Brain microvascular endothelial cell (primary cell): ENCODE data around the gene BTBD2.

Experiments
- DNase-seq: peaks from one replicate; pipeline ENCODE4 v3.0.0-alpha.2; 2020
- H3K27ac ChIP-seq: fragments of 250-450 bp; sonication (Bioruptor Pico); 2 replicates; pipeline ENCODE4 v1.5.1; 2020; ENCODE audit warnings: mild to moderate bottlenecking, moderate library complexity
- H3K27me3 ChIP-seq: fragments of 250-450 bp; sonication (Bioruptor Pico); replicated peaks from 2 replicates; pipeline ENCODE4 v1.5.1; 2020; ENCODE audit warnings: mild to moderate bottlenecking
- H3K36me3 ChIP-seq: fragments of 250-450 bp; sonication (Bioruptor Pico); replicated peaks from 2 replicates; pipeline ENCODE4 v1.5.1; 2020; ENCODE audit warnings: mild to moderate bottlenecking
- H3K4me3 ChIP-seq: 2 replicates; pipeline ENCODE4 v1.5.1; 2011; ENCODE audit warnings: low read depth, mild to moderate bottlenecking, control low read depth, low read length, moderate library complexity
- CTCF ChIP-seq: IDR thresholded peaks from 2 replicates; pipeline ENCODE4 v1.5.1; 2011; ENCODE audit warnings: low read depth, mild to moderate bottlenecking, moderate library complexity, low read length, control low read depth, inconsistent platforms; ENCODE audit errors: missing control alignments
- in situ Hi-C: cut with HindIII; loops from 2 replicates; pipeline ENCODE4 v1.10.0; 2017; ENCODE audit warnings: low sequenced_read_pairs, low pct_ligation_motif_present

BTBD2 gene

GRCh38 chr19:2012941-2013682 is 2.4 kb downstream of the BTBD2 start:
- no peak overlapping the region for H3K27ac ChIP-seq

GRCh38 chr19:2011169-2011568 is 4.3 kb downstream of the BTBD2 start:
- in situ Hi-C loops: no loop called here
- TF ChIP-seq CTCF: no peak
- DNase-seq: no peak
- Histone ChIP-seq H3K27me3 (no peaks in the 10 kb centered on the region), H3K36me3 (no peaks in the 10 kb centered on the region), H3K27ac (no peak overlapping the region), H3K4me3 (no peak overlapping the region)

More at GRCh38 chr19:2012941-2013682, 2.4 kb downstream of the BTBD2 start:
- no peak for TF ChIP-seq CTCF
- in situ Hi-C loops: no loop called here
- H3K36me3 ChIP-seq: no peaks in the 10 kb centered on the region
- no peak overlapping the region for H3K4me3 ChIP-seq
- DNase-seq: no peak
- H3K27me3 ChIP-seq: no peaks in the 10 kb centered on the region

- no peak for DNase-seq
- H3K4me3 ChIP-seq: no peak overlapping the region
- in situ Hi-C loops: no loop called here
- H3K27me3 ChIP-seq: no peaks in the 10 kb centered on the region
- H3K27ac ChIP-seq: no peak overlapping the region
- H3K36me3 ChIP-seq: no peaks in the 10 kb centered on the region
- no peak for TF ChIP-seq CTCF
Observed at GRCh38 chr19:2010135-2010668, 5.3 kb downstream of the BTBD2 start.

GRCh38 chr19:2003874-2004273 is 11.6 kb downstream of the BTBD2 start:
- H3K27me3 ChIP-seq: no peaks in the 10 kb centered on the region
- H3K36me3 ChIP-seq: peaks cover 10% of the 10 kb centered on the region
- TF ChIP-seq CTCF: no peak
- H3K27ac ChIP-seq: no peak overlapping the region
- no peak overlapping the region for H3K4me3 ChIP-seq
- no peak for DNase-seq
- in situ Hi-C loops: no loop called here

GRCh38 chr19:1999856-2000515 is 15.5 kb downstream of the BTBD2 start:
- Histone ChIP-seq H3K4me3 (no peak overlapping the region), H3K27ac (no peak overlapping the region), H3K27me3 (no peaks in the 10 kb centered on the region), H3K36me3 (peaks cover 17% of the 10 kb centered on the region)
- no peak for DNase-seq
- no peak for TF ChIP-seq CTCF
- in situ Hi-C loops: no loop called here
